Measurements from ENCODE around the gene UGT1A6. TPM values are rescaled to one million over a fixed set of nuclear protein-coding genes. Genes with fewer than 3 reads are reported as not detected.

Gene UGT1A6
- total RNA-seq, 2 experiments from 2014 or later, result not detected

DNA sequence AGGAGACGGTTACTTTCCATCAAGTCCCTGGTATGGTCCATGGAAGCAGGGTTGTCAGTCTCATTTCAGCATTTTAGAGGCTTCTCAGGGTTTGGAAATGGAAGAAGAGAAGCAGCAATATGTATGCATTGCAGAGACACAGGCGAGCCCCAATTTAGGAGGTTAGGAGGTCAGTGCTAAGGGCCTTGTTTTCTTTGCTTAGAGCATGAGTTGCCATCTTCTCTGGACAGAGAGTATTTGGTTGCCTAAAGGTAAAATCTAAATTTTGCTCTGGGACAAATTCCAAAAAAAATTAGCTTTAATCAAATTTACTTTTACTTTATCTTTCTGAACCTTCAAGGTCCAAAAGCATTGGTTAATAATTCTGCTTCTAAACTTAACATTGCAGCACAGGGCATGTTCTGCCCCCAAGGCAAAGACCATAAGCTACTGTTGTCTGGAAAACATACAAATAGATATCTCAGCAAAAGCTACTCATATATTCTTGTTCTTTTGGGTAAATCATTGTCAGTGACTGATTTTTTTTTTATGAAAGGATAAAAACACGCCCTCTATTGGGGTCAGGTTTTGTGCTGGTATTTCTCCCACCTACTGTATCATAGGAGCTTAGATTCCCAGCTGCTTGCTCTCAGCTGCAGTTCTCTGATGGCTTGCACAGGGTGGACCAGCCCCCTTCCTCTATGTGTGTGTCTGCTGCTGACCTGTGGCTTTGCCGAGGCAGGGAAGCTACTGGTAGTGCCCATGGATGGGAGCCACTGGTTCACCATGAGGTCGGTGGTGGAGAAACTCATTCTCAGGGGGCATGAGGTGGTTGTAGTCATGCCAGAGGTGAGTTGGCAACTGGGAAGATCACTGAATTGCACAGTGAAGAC is 21.2 kb upstream of the UGT1A6 start, which contains the start of gene UGT1A9:
Gene UGT1A9, plus strand, starts transcription at position 609 of the 872 bp plus-strand sequence. Its CDS starts 37 bp downstream, at position 646.
- Mint-ChIP-seq H3K36me3 (ENCODE audit: low read depth) (no peaks in the 10 kb centered on the region), H3K27ac (no peak within 1 kb of the TSS), H3K27me3 (peaks cover 18% of the 10 kb centered on the region), H3K9me3 (ENCODE audit: low read depth) (peaks cover 6% of the 10 kb centered on the region), H3K4me1 (no peaks in the 10 kb centered on the region), H3K4me3 (no peak within 1 kb of the TSS)
- ChIA-PET CTCF (no interaction called here), POLR2A (no interaction called here)
- intact Hi-C loops (cut with DNase I, micrococcal nuclease), result no loop called here
- DNase-seq (no peak), ATAC-seq (no peak)

DNA sequence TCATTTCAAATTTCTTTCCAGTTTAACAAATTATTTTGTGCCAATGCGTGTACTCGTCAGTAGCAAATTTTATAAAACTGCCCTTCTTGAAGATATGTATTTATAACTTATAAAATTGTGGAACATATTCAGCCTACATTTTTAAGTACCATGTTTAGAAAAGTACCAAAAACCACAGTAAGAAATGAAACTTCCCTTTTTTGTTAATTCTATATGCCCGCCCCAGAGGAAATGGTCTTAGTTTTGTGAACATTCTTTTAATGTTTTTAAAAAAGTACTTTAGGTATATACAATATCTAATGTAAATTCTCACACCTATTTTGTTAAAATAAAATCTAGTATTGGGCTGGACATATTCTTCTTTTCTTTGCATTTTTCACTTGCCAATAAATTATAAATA is 19.8 kb upstream of the UGT1A6 start:
- H3K4me1 Mint-ChIP-seq, result no peaks in the 10 kb centered on the region
- CTCF ChIA-PET, result no interaction called here
- intact Hi-C loops (cut with DNase I, micrococcal nuclease), result no loop called here
- ATAC-seq (no peak), DNase-seq (no peak)
- H3K9me3 Mint-ChIP-seq (ENCODE audit: low read depth), result peaks cover 6% of the 10 kb centered on the region
- H3K36me3 Mint-ChIP-seq (ENCODE audit: low read depth), result no peaks in the 10 kb centered on the region
- H3K27ac Mint-ChIP-seq, result no peak overlapping the region
- H3K27me3 Mint-ChIP-seq, result peaks cover 20% of the 10 kb centered on the region
- POLR2A ChIA-PET, result no interaction called here
- H3K4me3 Mint-ChIP-seq, result no peak overlapping the region

DNA sequence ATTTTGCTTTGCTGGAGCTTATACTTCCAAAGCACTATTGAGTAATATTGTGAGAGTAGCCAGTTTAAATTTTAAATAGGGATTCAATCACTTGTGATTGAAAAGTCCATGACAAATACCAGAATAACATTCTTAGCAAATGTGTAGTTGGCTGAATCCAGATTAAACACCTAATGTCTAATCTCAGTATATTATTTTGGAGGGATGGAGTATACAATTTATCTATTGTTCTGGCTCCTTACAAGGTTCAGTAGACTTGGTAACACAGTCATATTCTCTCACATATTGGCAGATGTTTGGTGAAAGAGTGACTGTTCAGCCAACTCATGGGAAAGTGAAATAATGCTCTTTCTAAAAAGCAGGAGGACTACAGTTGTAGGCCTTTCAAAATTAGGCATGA is 18.8 kb upstream of the UGT1A6 start:
- CTCF ChIA-PET, result no interaction called here
- Mint-ChIP-seq H3K36me3 (ENCODE audit: low read depth) (no peaks in the 10 kb centered on the region), H3K4me3 (no peak overlapping the region), H3K9me3 (ENCODE audit: low read depth) (no peaks in the 10 kb centered on the region), H3K27ac (no peak overlapping the region), H3K4me1 (no peaks in the 10 kb centered on the region), H3K27me3 (peaks cover 18% of the 10 kb centered on the region)
- POLR2A ChIA-PET, result no interaction called here
- ATAC-seq (no peak), DNase-seq (no peak)
- intact Hi-C loops (cut with DNase I, micrococcal nuclease), result no loop called here

GRCh38 chr2:233674314-233674713 is 18.4 kb upstream of the UGT1A6 start:
- no peaks in the 10 kb centered on the region for H3K4me1 Mint-ChIP-seq
- H3K9me3 Mint-ChIP-seq (ENCODE audit: low read depth), result no peaks in the 10 kb centered on the region
- ATAC-seq (no peak), DNase-seq (no peak)
- peaks cover 19% of the 10 kb centered on the region for H3K27me3 Mint-ChIP-seq
- intact Hi-C loops (cut with DNase I, micrococcal nuclease), result no loop called here
- no peak overlapping the region for H3K27ac Mint-ChIP-seq
- CTCF ChIA-PET, result no interaction called here
- POLR2A ChIA-PET, result no interaction called here
- no peak overlapping the region for H3K4me3 Mint-ChIP-seq
- no peaks in the 10 kb centered on the region for H3K36me3 Mint-ChIP-seq (ENCODE audit: low read depth)

- intact Hi-C loops (cut with DNase I, micrococcal nuclease), result no loop called here
- Mint-ChIP-seq H3K27me3 (peaks cover 22% of the 10 kb centered on the region), H3K4me1 (no peaks in the 10 kb centered on the region), H3K4me3 (no peak overlapping the region), H3K36me3 (ENCODE audit: low read depth) (no peaks in the 10 kb centered on the region), H3K9me3 (ENCODE audit: low read depth) (no peaks in the 10 kb centered on the region), H3K27ac (no peak overlapping the region)
- DNase-seq, result no peak
- ChIA-PET CTCF (no interaction called here), POLR2A (no interaction called here)
- no peak for ATAC-seq
These were observed 17.7 kb upstream of the UGT1A6 start for GRCh38 chr2:233674995-233675394.

DNA sequence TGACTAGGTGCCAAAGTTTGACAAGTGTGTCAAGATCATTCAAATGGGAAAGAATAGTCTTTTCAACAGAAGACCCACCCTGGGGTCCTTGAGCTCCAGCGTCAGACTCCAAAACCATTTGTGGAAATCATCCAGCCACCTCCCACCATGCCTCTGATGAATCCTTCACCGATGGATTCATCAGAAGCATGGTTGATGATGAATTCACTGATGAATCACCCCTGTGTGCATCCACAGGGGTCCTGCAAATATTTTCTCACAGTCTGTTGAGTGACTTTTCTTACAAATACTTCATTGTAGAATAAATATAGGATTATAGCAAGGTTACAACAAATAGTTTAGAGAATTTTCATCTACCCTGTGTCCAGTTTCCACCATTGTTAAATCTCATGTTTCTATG is 16.6 kb upstream of the UGT1A6 start:
- Mint-ChIP-seq H3K4me1 (no peaks in the 10 kb centered on the region), H3K4me3 (no peak overlapping the region), H3K27ac (no peak overlapping the region), H3K36me3 (ENCODE audit: low read depth) (no peaks in the 10 kb centered on the region), H3K27me3 (peaks cover 19% of the 10 kb centered on the region), H3K9me3 (ENCODE audit: low read depth) (no peaks in the 10 kb centered on the region)
- CTCF ChIA-PET, result no interaction called here
- no peak for DNase-seq
- intact Hi-C loops (cut with DNase I, micrococcal nuclease), result no loop called here
- ATAC-seq, result no peak
- POLR2A ChIA-PET, result no interaction called here

- ChIA-PET CTCF (no interaction called here), POLR2A (no interaction called here)
- no peak overlapping the region for H3K4me3 Mint-ChIP-seq
- no peak overlapping the region for H3K27ac Mint-ChIP-seq
- ATAC-seq, result no peak
- no peaks in the 10 kb centered on the region for H3K4me1 Mint-ChIP-seq
- intact Hi-C loops (cut with DNase I, micrococcal nuclease), result no loop called here
- no peak for DNase-seq
- peaks cover 12% of the 10 kb centered on the region for H3K27me3 Mint-ChIP-seq
- no peaks in the 10 kb centered on the region for H3K36me3 Mint-ChIP-seq (ENCODE audit: low read depth)
- no peaks in the 10 kb centered on the region for H3K9me3 Mint-ChIP-seq (ENCODE audit: low read depth)
These were observed 13.5 kb upstream of the UGT1A6 start for GRCh38 chr2:233679196-233679595.

GRCh38 chr2:233680361-233681045 is 12.2 kb upstream of the UGT1A6 start:
- no peaks in the 10 kb centered on the region for H3K36me3 Mint-ChIP-seq (ENCODE audit: low read depth)
- no peaks in the 10 kb centered on the region for H3K4me1 Mint-ChIP-seq
- peaks cover 12% of the 10 kb centered on the region for H3K27me3 Mint-ChIP-seq
- DNase-seq, result no peak
- H3K9me3 Mint-ChIP-seq (ENCODE audit: low read depth), result no peaks in the 10 kb centered on the region
- H3K27ac Mint-ChIP-seq, result no peak overlapping the region
- H3K4me3 Mint-ChIP-seq, result no peak overlapping the region
- ChIA-PET POLR2A (no interaction called here), CTCF (no interaction called here)
- no peak for ATAC-seq
- intact Hi-C loops (cut with DNase I, micrococcal nuclease), result no loop called here

GRCh38 chr2:233681521-233682099 is 11.1 kb upstream of the UGT1A6 start, which contains the start of gene UGT1A7:
Gene UGT1A7 (plus strand): TSS chr2:233681901. CDS start chr2:233681938, 37 bp downstream.
- H3K36me3 Mint-ChIP-seq (ENCODE audit: low read depth), result no peaks in the 10 kb centered on the region
- no peaks in the 10 kb centered on the region for H3K4me1 Mint-ChIP-seq
- ChIA-PET POLR2A (no interaction called here), CTCF (no interaction called here)
- no peak within 1 kb of the TSS for H3K4me3 Mint-ChIP-seq
- H3K27ac Mint-ChIP-seq, result no peak within 1 kb of the TSS
- DNase-seq, result no peak
- H3K27me3 Mint-ChIP-seq, result peaks cover 11% of the 10 kb centered on the region
- ATAC-seq, result no peak
- intact Hi-C loops (cut with DNase I, micrococcal nuclease), result no loop called here
- H3K9me3 Mint-ChIP-seq (ENCODE audit: low read depth), result no peaks in the 10 kb centered on the region

DNA sequence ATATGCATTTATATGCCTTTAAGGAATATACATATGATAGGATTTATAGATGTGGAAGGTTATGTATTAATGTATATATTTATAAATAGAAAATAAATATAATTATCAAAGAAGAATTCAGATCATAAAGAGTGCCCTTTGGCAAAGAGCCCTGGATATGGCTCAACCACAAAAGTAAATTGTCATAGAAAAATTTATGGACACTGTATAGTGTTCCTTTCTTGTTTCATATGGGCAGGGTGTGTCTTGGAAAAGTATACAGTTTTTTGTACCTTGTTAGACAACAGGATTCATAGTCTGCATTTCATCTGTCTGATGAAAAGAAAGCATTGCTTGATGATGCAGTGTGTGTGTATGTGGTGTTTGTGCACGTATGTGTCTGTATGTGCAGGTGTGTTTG is 8.1 kb upstream of the UGT1A6 start:
- Mint-ChIP-seq H3K4me1 (no peaks in the 10 kb centered on the region), H3K9me3 (ENCODE audit: low read depth) (no peaks in the 10 kb centered on the region), H3K27me3 (peaks cover 7% of the 10 kb centered on the region), H3K27ac (no peak overlapping the region), H3K36me3 (ENCODE audit: low read depth) (no peaks in the 10 kb centered on the region), H3K4me3 (no peak overlapping the region)
- CTCF ChIA-PET, result interaction anchor here (0.7 kb wide), 1 partner anchor 25 kb away, joined by 3 read pairs; no protein-coding TSS in a partner anchor
- POLR2A ChIA-PET, result no interaction called here
- ATAC-seq, result no peak
- no peak for DNase-seq
- intact Hi-C loops (cut with DNase I, micrococcal nuclease), result no loop called here

DNA sequence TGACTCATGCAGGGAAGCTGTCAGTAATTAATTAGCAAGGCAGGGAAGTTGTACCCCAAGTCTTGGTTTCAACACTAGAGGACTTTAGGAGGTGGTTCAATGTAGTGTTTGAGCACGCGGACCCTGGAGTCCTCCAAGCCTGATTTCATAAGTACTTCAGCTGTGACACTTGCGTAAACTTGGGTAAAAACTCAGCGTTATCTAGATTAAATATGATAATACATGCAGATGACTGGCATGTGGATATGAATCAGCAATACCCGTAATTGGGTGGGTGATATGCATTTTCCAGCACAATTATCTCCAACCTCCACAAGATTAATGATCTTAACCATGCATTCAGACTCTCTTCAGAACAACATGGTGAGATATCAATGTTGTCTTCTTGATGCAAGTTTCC is 5.8 kb upstream of the UGT1A6 start:
- H3K27ac Mint-ChIP-seq, result no peak overlapping the region
- intact Hi-C loops (cut with DNase I, micrococcal nuclease), result no loop called here
- no peaks in the 10 kb centered on the region for H3K36me3 Mint-ChIP-seq (ENCODE audit: low read depth)
- H3K4me1 Mint-ChIP-seq, result no peaks in the 10 kb centered on the region
- ChIA-PET POLR2A (no interaction called here), CTCF (interaction anchor here (0.6 kb wide), 1 partner anchor 615 kb away, joined by 3 read pairs; no protein-coding TSS in a partner anchor)
- H3K27me3 Mint-ChIP-seq, result peaks cover 4% of the 10 kb centered on the region
- H3K4me3 Mint-ChIP-seq, result no peak overlapping the region
- no peak for ATAC-seq
- no peaks in the 10 kb centered on the region for H3K9me3 Mint-ChIP-seq (ENCODE audit: low read depth)
- no peak for DNase-seq

DNA sequence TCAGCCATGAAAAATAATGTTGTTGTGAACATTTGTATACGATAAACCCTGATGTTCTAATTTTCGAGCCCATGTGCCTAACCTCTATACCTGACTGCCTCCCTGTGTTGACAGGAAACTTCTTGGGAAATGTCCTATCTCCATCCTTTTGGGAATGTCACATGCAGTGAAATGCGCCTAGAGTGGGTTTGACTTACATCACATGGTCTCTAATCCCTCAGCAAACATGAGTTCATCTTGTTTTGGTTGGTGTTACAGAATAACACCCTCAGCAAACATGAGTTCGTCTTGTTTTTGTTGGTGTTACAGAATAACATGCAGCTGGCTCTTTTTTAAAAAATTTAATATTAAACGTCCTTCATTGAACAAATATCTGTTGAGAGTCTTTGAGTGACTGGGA is 4.3 kb upstream of the UGT1A6 start:
- no peaks in the 10 kb centered on the region for H3K36me3 Mint-ChIP-seq (ENCODE audit: low read depth)
- POLR2A ChIA-PET, result no interaction called here

More for the DNA sequence above, 4.3 kb upstream of the UGT1A6 start:
- intact Hi-C loops (cut with DNase I, micrococcal nuclease), result no loop called here
- CTCF ChIA-PET, result no interaction called here
- Mint-ChIP-seq H3K4me1 (no peaks in the 10 kb centered on the region), H3K27me3 (peaks cover 4% of the 10 kb centered on the region), H3K9me3 (ENCODE audit: low read depth) (no peaks in the 10 kb centered on the region), H3K27ac (no peak overlapping the region), H3K4me3 (no peak overlapping the region)
- no peak for DNase-seq
- no peak for ATAC-seq

Measured in activated CD4-positive, alpha-beta T cell treated with anti-CD3 and anti-CD28 coated beads for 36 hours (primary cell).